Measurements from ENCODE around the gene CHD2.
"Not testable (repeated sequence)": the region's sequence is repeated elsewhere in the genome, so short reads cannot be mapped to it uniquely, and the experiment has no call there.

Gene CHD2

DNA sequence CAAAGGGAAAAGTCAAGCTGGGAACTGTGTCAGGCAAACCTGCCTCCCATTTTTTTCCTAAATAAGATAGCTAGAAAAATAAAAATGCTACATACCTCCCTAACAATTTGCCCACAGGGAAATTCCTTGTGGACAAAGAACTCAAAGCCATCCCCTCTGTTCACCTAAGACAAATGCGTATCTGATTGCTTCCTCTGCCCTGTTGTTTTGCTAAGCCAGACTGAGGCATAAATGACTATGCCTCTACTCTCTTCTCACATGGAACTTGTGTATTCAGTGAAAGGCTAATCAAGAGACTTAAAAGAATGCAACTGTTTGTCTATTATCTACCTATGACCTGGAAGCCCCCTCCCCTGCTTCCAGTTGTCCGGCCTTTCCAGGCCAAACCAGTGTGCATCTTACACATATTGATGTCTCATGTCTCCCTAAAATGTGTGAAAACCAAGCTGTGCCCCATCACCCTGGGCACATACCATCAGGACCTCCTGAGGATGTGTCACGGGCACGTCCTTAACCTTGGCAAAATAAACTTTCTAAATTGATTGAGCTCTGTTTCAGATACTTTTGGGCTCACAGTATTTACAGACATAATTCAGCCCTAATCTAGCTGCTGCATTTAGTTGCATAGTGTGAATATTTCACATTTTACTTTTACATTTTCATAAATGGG lies 15.8 kb downstream of the CHD2 start:
- no peak for DNase-seq
- Histone ChIP-seq H3K36me3 (replicated peaks) (peaks cover 14% of the 10 kb centered on the region), H3K27ac (peak overlapping the region; percentile 59), H3K4me3 (ENCODE audit: low read depth, low read length) (no peak overlapping the region), H3K27me3 (replicated peaks) (no peaks in the 10 kb centered on the region)
- in situ Hi-C loops (cut with HindIII; ENCODE audit: low pct_ligation_motif_present, low sequenced_read_pairs) = no loop called here
- TF ChIP-seq, protein P1, sequence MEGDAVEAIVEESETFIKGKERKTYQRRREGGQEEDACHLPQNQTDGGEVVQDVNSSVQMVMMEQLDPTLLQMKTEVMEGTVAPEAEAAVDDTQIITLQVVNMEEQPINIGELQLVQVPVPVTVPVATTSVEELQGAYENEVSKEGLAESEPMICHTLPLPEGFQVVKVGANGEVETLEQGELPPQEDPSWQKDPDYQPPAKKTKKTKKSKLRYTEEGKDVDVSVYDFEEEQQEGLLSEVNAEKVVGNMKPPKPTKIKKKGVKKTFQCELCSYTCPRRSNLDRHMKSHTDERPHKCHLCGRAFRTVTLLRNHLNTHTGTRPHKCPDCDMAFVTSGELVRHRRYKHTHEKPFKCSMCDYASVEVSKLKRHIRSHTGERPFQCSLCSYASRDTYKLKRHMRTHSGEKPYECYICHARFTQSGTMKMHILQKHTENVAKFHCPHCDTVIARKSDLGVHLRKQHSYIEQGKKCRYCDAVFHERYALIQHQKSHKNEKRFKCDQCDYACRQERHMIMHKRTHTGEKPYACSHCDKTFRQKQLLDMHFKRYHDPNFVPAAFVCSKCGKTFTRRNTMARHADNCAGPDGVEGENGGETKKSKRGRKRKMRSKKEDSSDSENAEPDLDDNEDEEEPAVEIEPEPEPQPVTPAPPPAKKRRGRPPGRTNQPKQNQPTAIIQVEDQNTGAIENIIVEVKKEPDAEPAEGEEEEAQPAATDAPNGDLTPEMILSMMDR (IDR thresholded peaks at IDR 0.05; ENCODE audit: low read depth, low read length, missing control alignments) = no peak

DNA sequence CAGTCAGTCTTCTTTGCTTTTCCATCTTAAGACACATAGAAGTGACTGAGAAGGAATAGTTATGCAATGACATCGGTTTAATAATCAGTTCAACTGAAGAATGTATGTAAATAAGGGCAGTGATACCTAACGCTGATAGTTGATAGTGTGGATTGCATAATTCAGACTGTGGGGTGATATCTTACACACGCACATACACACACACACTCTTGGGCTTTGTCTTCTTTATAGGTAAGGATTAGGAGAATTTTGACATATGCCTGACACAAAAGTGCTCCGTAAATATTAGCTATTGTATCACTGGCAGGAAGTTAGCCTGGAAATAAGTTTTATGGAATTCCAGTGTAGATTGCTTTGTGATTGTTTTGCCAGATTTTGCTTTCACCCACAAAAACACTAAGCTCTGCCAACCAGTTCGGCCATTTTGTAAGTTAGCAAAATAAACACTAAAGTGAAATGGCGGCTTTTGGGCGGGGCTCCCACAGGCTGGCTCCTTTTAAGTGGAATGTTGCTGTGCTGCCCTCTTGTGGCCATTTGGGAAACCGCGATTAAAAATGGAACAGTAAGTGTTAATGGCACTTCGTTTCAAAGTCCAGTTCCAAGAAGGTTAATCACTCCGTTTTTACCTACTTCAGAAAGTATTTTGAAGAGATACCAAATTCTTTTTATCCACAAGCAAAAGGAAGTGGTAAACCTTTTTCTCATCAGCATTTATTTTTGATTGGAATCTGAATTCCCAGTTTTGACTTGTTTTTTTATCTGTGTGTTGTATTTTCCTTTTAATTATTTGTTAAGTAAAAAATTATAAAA lies 17.7 kb downstream of the CHD2 start:
- Histone ChIP-seq H3K27ac (peak overlapping the region; percentile 85), H3K27me3 (replicated peaks) (no peaks in the 10 kb centered on the region), H3K36me3 (replicated peaks) (peaks cover 24% of the 10 kb centered on the region), H3K4me3 (ENCODE audit: low read depth, low read length) (no peak overlapping the region)
- peak; percentile 91 for DNase-seq
- in situ Hi-C loops (cut with HindIII; ENCODE audit: low pct_ligation_motif_present, low sequenced_read_pairs) = no loop called here
- TF ChIP-seq, protein P1 (IDR thresholded peaks at IDR 0.05; ENCODE audit: low read depth, low read length, missing control alignments) = peak; percentile 84

DNA sequence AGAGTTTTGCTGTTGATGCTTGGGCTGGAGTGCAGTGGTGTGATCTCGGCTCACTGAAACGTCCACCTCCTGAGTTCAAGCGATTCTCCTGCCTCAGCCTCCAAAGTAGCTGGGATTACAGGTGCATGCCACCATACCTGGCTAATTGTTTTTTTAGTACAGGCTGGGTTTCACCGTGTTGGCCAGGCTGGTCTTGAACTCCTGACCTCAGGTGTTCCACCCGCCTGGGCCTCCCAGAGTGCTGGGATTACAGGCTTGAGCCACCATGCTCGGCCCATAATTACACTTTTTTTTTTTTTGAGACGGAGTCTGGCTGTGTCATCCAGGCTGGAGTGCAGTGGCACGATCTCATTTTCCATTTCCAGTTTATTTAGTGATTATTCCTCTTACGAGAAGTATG lies 18.8 kb downstream of the CHD2 start:
- H3K4me3 ChIP-seq (ENCODE audit: low read depth, low read length); H3K27ac ChIP-seq; H3K27me3 ChIP-seq (replicated peaks); DNase-seq; in situ Hi-C loops (cut with HindIII; ENCODE audit: low pct_ligation_motif_present, low sequenced_read_pairs): not testable (repeated sequence)
- peaks cover 27% of the 10 kb centered on the region for H3K36me3 ChIP-seq (replicated peaks)

DNA sequence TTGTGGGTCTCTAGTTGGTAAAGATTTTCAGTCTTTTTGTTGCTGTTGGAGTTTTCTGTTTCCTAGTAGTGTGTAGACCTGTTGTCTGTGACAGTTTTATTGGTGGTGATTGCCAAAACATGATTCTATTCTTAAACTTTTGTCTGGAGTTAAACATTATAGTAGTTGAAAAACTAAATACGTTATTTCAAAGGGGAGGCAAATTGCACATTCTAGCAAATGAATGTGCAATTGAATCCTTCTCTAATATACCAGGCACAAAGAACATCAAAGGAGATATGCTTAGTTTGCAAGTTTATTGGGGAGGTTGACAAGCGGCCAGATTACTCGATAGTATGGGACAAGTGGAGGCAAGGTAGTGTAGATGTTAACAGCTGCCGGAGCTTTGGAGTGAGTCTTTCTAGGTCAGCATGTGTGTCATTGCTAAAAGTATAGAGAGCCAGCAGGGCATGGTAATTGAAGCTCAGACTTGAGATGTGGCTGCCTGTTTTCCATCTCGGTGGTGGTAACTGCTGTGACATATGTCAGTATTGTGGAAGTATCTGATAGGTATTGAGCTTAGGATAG lies 20.6 kb downstream of the CHD2 start:
- no peak for DNase-seq
- Histone ChIP-seq H3K27me3 (replicated peaks) (no peaks in the 10 kb centered on the region), H3K27ac (no peak overlapping the region), H3K4me3 (ENCODE audit: low read depth, low read length) (no peak overlapping the region), H3K36me3 (replicated peaks) (peaks cover 42% of the 10 kb centered on the region)
- in situ Hi-C loops (cut with HindIII; ENCODE audit: low pct_ligation_motif_present, low sequenced_read_pairs) = no loop called here
- TF ChIP-seq, protein P1 (IDR thresholded peaks at IDR 0.05; ENCODE audit: low read depth, low read length, missing control alignments) = no peak

DNA sequence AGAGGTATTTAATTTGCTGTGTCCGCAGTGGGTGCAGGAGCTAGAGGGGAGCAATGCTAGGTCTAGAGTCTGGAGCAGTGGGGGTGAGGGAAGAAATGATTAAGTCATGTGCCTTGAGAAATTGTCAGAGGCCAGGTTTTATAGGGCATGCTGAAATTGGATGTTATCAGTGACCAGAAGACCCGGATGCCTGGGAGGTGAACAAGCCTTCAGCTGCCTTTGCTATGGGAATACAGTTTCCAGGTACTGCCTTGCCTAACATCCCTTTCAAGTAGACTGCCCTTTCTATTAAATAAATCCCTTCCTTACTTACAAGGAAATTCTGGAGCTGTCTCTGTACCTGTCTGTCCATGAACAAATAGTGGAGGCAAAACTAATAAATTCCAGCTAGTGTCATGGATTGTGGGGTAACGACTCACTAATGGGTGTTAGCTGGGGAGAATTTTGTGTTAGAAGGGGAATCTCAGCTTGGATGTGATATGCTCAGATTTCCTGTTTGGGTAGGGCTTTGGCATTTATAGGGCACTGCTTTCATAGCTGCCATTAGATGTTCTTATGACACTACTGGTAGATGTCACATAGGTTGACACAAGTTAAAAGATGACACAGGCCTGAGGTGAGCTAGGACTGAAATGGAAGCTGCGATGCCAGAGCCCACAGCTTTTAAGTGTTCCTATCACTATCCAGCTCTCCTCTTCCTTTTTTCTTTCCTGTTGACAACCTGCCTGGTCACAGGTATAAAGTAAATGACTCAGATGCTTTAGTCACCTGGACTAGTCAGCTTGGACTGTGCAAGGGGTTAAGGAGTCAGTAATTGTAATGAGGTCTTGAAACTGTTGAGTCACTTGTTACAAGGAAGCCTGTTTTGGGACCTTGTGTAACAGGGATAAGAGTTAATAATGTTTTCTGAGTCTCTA lies 21.3 kb downstream of the CHD2 start:
- Histone ChIP-seq H3K4me3 (ENCODE audit: low read depth, low read length) (no peak overlapping the region), H3K27ac (peak overlapping the region; percentile 48), H3K27me3 (replicated peaks) (no peaks in the 10 kb centered on the region), H3K36me3 (replicated peaks) (peaks cover 46% of the 10 kb centered on the region)
- TF ChIP-seq, protein P1 (IDR thresholded peaks at IDR 0.05; ENCODE audit: low read depth, low read length, missing control alignments) = no peak
- in situ Hi-C loops (cut with HindIII; ENCODE audit: low pct_ligation_motif_present, low sequenced_read_pairs) = no loop called here
- DNase-seq = no peak

All from brain microvascular endothelial cell (primary cell).